GM04503 (cell line): Measurements from ENCODE around the gene KCNK4.
A peak's percentile ranks its signal among the peaks of the same experiment; 100 is the strongest.

ENCODE experiments used
- DNase-seq: peaks from one replicate; pipeline ENCODE4 v3.0.0-alpha.2; 2012; ENCODE audit warnings: low read depth

The KCNK4 gene

DNA sequence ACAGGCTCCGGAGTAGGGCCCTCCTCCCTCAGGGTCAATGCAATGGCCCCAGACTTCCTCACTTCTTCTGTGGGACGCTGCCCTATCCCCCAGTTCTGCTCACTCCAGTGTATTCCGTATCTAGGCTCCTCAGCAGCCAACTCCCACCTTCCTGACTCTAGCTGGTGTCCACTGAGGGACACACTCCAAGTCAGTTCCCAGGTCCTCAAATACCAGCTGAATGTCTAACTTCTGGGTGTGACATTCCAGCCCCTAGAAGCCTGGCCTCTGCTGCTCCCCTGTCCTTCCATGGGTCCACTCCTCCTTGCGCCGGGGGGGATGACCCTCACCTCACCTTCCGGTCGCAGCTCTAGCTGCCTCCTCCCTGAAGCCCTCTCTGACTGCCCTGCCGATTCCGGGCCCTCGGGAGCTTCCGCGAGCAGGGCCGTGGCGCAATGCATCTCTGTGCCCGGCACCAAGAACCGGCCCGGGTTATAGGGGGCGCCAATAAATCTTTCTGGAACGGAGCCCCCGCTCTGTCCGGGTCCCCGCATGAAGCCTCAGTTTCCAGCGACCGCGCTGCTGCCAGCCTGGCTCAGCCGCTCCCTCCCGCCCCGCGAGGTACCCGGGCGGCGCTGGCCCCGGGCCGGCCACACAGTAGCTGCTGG is 22.1 kb upstream of the KCNK4 start:
- DNase-seq, result no peak

DNA sequence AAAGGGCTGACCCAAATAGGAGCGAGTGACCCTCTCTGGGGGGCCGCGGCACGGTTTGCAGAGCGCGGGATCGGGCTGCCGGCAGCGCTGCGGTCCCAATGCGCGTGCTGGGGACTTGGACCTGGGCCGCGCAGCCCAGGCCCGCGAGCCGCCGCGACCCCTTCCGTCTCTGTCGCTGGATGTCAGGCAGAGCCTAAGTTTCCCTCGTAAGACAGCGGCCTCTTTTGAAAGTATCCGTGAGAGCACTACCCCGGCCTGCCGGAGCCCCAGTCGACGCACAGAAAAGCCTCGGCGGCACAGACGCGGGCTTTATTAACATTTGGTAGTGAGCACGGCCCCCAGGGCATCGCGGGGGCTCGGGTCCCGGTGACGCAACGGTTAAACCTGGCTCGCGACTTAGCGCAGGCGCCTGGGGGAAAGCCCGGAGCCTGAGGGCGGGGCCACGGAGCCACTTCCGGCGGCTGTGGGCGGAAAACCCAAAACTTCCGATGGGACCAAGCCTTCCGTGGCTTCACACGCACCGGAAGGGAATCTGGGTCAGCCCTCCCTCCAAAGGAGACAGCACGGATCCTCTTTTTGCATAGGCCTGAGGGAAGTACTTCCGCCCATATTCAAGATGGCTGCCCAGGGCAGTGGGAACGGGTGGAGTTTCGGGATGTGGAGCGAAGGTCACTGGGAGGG is 21.4 kb upstream of the KCNK4 start:
- DNase-seq, result peak; percentile 99

DNA sequence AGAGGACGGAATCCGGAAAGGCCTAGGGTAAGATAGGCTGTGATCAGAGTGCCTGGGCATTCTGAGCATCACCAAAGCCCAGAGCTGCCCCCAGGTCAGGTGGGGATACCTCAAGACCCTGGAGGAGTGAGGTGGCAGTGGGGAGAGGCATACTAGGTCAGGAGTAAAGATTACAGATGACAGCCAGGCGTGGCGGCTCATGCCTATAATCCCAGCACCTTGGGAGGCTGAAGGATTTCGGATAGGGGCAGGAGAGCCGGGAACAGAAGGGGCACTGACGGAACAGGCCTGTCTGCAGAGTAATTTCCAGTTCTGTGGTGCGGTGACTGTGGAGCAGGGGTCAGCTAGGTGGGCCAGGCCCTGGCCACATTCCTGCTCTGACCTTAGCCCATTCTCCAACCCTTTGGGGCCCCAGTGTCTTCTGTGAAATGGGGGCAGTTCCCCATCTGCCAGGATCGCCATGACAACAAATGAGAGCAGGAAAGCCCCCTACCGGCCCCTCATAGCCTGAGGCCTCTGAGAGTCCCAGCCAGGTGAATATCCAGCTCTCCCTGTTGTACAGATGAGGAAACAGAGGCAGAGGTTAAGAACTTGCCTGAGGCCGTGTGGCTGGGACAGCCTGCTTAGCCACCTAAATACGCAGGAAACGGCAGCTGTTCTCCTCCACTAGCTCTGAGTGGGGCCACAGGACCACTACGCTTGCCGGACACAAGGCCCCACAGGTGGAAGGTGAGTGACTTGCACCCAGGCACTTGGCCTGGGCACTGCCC is 15.9 kb upstream of the KCNK4 start:
- no peak for DNase-seq

DNA sequence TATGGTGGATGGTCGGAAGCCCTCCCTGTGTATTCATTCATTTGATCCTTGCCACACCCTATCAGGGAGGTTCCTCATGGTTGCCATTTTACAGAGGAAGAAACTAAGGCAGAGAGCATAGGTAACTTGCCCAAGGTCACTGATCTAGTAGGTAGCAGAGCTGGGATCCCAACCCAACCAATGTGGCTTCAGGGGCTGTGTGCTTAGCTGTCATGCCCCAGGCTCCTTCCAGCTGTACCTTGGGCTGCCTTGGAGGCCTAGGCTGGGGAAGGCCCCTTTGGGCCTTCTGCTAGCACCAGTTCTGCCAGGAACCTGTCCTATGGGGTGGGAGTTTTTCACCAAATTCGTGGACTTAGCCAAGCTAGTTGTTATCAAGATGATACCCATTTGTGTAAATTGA is 15.3 kb upstream of the KCNK4 start:
- DNase-seq, result no peak

DNA sequence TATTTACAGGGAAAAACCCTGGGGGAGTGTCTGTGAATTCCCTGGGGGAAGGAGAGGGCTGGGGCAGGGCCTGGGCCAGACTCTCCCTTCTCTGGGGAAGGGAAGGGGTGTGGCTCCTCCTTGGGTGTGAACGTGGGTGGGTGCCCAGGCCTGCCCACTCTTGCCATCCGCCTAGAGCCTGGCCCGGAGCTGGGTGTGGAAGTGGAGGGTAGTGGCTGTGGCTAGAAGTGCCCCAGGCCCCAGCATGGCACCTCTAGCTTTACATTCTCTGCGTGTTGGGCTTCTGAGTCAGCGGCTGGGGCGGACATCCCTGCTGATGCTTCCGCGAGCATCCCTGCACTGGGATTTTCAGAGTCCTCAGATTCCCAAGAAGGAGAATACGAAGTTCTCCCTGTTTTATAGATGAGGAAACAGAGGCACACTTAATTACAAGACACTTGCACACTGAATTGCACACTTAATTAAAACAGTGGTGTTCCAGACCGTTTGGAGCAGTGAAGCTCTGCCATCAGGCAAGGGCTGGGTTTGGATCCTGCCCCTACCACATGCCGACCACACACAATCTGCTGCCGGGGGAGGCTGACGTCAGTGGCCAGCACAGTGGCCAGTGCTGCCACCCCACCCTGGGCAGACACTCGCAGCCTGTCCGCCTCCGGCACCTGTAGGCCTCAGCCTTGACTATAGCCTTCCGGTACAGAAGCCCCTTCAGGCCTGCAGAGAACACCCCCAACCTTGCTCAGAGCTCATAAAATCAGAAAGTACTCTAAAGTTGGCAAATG is 14.3 kb upstream of the KCNK4 start:
- DNase-seq, result no peak

DNA sequence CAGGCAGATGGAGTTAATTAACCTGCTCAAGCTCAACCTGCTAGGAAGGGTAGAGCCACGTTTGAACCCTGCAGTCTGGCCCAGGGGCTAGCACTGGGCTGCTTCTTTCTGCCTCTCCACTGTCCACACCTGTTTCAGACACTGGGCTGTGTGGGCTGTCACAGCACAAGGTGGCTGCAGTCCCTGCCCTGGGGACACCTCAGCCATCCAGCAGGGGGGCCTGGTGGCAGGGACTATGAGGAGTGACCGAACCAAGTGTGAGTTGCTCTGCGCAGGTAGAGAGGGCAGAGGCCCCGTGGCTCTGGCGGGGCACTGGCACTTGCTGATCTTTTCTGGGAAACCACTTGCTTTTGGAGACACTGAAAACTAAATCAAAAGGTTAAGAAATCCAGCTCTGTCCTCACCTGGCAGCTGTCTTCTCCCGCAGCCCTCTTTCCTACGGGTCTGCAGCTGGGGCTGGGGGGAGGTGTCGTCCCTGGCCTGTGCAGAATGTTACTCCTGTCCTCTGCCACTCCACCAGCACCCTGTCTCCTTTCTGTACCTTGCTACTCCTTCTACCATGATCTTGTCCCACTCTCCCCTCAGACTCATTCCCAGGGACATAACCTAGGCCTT is 12.4 kb upstream of the KCNK4 start:
- DNase-seq, result no peak

DNA sequence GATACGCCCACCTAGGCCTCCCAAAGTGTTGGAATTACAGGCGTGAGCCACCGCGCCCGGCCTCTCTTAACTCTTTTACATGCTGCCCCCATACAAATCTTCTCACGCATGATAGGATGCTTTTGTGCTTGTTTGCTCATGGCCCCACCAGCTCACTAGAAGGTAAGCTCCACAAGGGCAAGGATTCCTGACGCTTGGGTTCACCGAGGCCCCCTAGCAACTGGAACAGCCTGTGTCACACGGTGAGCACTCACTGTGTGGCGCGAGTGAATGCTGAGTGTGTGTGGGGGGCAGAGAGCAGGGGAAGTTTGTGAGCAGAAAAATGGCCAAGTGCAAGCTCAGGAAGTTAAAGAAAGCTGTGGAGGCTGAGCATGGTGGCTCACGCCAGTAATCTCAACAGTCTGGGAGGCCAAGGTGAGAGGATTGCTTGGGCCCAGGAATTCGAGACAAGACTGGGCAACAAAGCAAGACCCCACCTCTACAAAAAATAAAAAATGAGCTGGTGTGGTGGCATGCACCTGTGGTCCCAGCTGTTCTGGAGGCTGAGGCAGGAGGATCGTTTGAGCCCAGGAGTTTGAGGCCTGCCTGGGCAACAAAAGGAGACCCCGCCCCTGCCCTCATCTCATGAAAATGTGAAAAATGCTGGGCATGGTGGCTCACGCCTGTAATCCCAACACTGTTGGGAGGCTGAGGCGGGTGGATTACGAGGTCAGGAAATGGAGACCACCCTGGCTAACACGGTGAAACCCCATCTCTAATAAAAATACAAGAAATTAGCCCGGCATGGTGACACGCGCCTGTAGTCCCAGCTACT is 8.9 kb upstream of the KCNK4 start:
- DNase-seq, result no peak

DNA sequence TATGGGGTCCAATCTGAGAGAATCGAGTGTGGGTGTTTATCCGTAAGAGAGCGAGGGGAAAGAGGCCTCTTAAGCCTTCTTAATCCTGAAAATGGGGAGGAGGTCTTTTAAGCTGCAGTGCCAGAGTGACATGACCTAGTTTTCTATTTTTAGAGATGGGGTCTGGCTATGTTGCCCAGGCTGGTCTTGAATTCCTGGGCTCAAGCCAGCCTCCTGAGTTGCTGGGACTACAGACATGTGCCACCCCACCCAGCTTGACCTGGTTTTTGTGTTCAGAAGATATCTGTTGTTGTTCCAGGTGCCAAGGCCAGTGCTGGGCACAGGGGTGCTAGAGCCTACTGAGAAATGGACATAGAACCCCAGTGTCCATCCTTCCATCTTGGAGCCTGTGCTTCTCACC is 8.0 kb upstream of the KCNK4 start:
- DNase-seq, result no peak

DNA sequence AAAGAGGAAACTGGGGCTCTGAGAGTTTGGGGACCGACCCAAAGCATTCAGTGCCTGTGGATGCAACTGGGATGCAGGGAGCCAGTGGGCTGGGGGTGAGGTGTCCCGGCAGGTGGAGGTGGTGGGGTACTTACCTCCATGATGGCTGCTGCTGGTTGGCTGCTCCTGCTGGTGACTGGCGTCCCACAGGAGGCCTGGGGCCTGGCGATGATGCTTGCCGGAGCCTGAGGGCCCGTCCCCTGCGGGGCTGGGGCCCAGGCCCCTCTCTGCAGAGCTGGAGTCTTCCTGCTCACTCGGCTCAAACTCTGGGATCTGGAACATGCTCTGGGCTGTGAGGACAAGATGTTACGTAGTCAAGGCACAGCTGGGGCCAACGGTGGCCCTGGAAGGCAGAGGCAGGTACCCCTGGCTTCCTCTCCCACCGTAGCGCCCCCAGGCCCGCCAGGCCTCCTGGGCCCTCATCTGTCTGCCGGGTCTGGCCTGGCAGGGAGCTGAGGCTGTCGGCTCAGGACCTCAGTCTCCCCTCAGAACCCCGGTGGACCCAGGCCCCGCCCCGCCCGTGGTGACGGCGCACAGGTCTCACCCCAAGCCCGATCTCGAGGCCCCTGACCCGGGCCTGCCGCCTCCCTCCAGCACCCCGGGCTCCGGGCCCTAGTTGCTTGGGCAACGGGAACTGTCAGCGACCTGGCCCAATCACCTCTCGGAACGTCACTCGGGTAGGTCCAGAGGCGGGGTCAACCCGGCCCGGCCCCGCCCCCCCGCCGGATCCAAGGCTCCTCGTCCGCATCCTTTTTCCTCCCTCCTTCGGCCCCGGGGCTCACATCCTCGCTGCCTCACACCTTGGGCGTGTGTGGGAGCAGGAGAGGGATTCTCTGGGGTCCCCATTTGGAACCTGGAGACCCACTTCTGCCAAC is 6.8 kb upstream of the KCNK4 start, which contains the start of gene BAD:
Gene BAD, minus strand, starts transcription at position 618 of the 914 bp plus-strand sequence. Its CDS starts 297 bp downstream, at position 321.
- DNase-seq, result no peak

DNA sequence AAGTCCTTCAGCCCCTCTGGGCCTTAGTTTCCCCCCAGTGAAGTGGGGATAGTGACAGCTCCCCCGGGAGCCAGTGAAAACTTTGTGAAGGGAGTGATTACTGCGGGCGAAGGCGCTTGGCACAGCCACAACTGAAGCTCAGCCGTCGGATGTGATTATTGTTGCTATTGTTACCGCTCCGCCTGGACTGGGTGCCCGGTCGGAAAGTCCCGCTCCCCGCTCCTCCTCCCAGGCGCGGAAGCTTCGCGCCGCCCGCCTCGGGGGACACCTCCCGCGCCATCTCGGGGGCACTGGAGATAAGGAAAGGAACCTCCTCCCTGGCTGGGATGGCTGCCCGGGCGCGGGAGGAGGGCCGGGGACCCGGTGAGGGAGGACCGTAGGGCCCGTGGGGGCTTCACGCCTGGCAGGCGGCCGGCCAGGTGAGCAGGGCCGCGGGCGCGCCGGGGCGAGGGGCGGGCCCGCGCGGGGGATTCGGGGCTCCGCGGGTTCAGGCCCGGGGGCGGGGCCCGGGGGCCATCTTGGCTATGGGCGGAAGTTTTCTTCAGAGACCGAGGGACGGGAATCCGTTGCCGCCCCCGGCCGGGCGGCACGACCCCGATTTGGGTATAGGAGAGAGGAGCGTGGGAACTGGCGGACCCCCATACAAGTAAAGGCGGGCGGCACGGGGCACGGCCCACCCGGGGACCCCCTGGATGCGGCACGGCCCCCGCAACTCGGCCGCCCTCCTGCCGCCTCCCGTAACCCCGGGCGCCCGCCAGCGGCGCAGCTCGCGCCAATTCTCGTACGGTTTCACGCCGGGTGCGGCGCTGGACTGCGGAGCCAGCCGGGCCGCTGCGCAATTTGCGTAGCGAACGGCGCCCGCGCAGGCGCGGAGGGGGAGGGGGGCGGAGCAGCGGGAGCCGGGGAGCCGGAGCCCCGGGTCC is 5.9 kb upstream of the KCNK4 start, which contains the start of gene GPR137:
Gene GPR137, plus strand, starts transcription at position 887 of the 923 bp plus-strand sequence. CDS start 677 bp downstream, outside the sequence.
- DNase-seq, result no peak

DNA sequence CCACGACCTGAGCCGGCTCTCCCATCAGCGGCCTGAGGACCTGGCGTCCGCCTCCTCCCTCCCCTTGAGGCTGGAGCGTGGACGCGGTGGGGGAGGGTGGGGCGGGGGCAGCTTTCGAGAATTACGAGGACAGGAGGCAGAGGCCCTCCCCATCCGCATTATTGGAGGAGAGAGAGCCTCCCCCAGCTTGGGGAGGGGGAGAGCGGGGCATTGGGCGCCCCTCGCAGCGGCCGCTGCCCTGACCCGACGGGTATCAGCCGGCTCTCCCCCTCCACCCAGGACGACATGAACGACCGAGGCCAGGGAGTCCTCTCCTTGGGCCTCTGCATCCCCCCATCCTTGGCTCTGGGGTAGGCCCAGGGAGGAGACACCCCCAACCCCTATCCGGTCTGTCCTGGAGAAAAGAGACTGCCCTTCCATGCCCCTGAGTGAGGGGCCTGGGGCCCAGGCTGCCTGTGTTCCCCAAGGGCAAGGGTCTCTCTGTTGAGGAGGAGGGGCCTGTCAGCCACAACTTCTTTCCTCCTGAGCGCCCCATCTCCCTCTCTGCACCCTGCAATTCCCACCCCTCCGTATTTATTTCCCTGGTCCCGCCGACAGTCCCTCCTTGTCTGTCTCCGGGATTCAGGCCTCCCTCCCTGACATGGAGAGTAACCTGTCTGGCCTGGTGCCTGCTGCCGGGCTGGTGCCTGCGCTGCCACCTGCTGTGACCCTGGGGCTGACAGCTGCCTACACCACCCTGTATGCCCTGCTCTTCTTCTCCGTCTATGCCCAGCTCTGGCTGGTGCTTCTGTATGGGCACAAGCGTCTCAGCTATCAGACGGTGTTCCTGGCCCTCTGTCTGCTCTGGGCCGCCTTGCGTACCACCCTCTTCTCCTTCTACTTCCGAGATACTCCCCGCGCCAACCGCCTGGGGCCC is 5.0 kb upstream of the KCNK4 start:
- no peak for DNase-seq

DNA sequence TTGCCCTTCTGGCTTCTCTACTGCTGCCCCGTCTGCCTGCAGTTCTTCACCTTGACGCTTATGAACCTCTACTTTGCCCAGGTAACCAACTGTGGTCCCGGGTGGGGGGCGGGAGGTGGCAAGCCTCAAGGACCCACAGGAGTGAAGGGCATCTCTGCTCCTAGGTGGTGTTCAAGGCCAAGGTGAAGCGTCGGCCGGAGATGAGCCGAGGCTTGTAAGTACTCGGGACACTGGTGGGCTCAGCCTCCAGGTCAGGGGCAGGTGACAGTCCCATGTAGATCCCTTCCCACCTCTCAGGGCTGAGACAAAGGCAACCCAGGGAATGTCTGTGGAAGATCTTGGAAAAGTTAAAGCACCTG is 4.3 kb upstream of the KCNK4 start:
- no peak for DNase-seq

DNA sequence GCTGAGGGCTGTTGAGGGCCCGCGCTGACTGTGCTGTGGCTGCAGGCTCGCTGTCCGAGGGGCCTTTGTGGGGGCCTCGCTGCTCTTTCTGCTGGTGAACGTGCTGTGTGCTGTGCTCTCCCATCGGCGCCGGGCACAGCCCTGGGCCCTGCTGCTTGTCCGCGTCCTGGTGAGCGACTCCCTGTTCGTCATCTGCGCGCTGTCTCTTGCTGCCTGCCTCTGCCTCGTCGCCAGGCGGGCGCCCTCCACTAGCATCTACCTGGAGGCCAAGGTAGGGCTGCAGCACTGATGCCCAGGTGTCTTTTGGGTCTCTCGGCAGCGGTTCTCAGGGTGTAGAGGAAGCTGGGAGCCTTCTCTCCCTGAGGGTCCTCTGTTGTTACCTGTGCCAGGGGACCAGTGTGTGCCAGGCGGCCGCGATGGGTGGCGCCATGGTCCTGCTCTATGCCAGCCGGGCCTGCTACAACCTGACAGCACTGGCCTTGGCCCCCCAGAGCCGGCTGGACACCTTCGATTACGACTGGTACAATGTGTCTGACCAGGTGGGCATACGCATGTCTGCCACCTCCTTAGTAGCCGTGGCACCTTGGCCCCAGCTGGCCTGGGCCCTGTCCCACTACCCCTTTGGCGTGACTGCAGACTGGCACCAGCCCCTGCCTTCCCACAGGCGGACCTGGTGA is 3.3 kb upstream of the KCNK4 start:
- no peak for DNase-seq

DNA sequence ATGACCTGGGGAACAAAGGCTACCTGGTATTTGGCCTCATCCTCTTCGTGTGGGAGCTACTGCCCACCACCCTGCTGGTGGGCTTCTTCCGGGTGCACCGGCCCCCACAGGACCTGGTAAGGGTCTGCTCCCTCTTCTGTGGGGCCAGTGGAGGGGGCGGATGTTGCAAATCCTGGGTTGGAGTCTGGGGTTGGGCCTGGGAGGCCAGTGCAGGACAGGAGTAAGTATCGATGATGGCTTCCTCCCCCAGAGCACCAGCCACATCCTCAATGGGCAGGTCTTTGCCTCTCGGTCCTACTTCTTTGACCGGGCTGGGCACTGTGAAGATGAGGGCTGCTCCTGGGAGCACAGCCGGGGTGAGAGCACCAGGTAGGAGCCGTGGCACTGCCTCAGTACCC is 2.8 kb upstream of the KCNK4 start:
- no peak for DNase-seq

DNA sequence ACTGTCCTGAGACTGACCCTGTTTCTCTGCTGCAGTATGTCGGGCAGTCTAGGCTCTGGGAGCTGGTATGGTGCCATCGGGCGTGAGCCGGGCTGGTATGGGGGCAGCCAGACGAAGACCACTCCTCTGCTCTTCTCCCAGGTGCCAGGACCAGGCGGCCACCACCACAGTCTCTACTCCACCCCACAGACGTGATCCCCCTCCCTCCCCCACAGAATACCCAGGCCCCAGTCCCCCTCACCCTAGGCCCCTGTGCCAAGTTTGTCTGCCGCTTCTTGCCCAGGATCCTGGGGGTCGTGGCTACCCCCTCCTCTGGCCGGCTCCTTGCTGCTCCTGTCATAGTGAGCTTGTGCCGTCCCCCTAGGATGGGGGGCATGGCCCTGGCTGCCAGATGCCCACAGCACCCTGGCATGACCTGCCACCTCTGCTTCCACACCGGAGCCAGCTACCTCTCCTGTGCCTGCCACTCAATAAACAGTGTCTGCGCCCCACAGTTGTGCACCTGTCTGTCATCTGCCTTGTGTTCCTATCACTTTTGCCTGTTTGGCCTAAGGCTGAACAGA is 2.0 kb upstream of the KCNK4 start:
- no peak for DNase-seq

DNA sequence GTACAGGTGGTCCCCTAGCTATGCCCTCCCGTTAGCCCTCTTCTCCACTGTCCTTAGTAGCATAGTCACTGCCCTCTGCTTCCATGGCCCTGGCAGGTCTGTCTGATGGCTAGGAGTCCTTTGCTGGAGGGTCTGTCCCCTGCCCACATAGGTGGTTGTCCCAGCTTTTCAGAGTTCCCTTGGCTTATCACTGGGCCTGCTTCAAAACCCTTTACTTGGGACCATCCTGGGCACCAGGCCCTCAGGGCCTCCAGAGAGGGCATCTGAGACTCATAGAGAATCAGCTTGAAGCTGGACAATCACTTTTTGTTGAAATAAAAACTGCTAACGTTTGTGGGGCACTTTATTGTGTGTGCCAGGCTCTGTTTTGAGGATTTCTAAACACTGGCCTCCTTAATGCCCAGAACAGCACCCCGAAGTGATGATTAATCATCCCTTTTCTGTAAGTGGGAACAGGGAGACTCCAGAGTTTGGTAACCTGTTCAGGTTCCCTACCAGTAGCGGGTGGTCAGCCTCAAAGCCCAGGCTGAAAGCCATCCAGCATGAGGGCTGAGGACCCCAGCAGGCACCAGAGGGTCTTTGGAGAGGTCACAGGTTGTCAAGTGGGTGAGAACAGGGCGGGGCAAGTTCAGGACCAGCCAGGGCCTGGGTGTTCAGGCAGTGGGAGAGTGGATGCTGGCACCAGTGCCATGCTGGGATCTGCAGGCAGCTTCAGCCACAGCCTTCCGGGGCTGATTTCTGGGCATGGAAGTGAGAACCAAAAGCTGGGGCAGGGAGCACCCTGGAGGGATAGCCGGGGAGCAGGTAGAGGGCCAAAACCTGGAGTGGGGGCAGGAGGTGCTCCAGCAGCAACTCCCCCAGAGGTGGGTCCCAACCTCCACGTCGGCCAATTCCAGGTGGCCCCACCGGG is 495 bp upstream of the KCNK4 start:
- DNase-seq, result no peak
